T-helper 22 cell (primary cell): ENCODE results near the gene DGKB.

Experiments
- DNase-seq: peaks from one replicate; pipeline ENCODE4 v3.0.0-alpha.2; 2020; ENCODE audit warnings: low read depth

Gene DGKB

DNA sequence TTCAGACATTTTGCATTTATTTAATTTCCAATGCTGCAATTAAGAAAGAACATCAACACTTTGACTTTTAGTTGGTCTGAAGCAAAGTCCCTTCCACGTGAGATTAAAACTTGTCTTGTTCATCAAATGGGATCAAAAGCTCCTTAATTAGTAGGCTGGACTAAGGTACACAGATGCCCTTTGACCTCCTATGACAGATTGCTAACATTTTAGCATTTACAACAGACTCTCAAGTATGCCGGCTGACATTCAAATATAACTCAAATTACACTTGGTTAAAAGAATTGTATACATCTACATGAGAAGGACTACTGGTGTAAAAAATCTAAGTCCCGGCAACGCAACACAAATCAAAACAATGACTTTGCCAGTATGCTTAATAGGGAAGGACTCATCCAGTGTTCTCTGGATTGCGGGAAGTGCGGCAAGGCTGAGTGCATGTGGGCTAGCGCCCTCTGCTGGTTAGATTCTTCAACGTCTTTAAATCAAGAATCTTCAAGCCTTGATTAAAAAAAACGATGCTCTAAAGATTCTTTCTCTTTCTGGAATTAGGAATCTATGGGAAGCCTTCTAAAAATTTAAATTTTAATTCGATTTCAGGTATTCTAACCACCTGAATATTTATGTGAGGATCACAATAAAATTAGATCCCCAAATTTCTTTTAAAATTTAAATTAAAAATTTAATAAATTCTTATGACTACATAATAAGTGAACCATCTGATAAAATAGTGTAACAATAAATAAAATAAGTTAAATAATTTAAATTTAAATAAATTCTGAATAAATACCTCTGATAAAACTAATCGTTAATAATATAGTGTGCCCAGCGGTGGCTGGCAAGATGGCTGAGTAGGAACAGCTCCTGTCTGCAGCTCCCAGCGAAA is 444.7 kb downstream of the DGKB start:
- no peak for DNase-seq

GRCh38 chr7:14449291-14449690 is 453.3 kb downstream of the DGKB start:
- DNase-seq = no peak

GRCh38 chr7:14446829-14447228 is 455.7 kb downstream of the DGKB start:
- DNase-seq = no peak

GRCh38 chr7:14446219-14446618 is 456.3 kb downstream of the DGKB start:
- no peak for DNase-seq

DNA sequence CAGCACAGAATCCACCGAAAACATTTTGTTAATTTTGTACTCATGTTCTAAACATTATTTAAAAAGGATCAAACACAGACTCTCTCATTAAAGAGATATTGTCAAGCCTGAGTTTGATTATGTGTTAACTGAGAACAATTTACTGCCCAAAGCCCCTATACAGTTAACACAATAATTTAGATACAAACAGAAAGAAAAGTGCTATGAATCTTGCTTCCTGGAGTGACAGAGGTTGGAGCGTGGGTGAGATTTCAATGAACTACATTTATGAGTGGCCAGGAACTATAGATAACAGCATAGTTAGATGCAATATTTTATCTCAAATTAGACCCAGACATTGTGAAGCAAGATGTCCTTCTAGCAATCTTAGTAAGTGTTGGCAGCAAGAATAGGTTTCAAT is 464.2 kb downstream of the DGKB start:
- DNase-seq = no peak

GRCh38 chr7:14436878-14437277 is 465.7 kb downstream of the DGKB start:
- DNase-seq = no peak

GRCh38 chr7:14432924-14433323 is 469.6 kb downstream of the DGKB start:
- DNase-seq = no peak

- DNase-seq = no peak
Observed at GRCh38 chr7:14430926-14431325, 471.6 kb downstream of the DGKB start.

GRCh38 chr7:14425559-14425958 is 477.0 kb downstream of the DGKB start:
- DNase-seq = no peak

GRCh38 chr7:14424675-14425074 is 477.9 kb downstream of the DGKB start:
- DNase-seq = no peak

- DNase-seq = no peak
Observed at GRCh38 chr7:14420768-14421167, 481.8 kb downstream of the DGKB start.

GRCh38 chr7:14419531-14419930 is 483.0 kb downstream of the DGKB start:
- no peak for DNase-seq

GRCh38 chr7:14418633-14419032 is 483.9 kb downstream of the DGKB start:
- DNase-seq = no peak

- no peak for DNase-seq
Observed at GRCh38 chr7:14414274-14414986, 488.1 kb downstream of the DGKB start.

- no peak for DNase-seq
Observed at GRCh38 chr7:14407246-14408015, 495.1 kb downstream of the DGKB start.

GRCh38 chr7:14403587-14403986 is 499.0 kb downstream of the DGKB start:
- DNase-seq = no peak

- no peak for DNase-seq
Observed at GRCh38 chr7:14400271-14400670, 502.3 kb downstream of the DGKB start.

DNA sequence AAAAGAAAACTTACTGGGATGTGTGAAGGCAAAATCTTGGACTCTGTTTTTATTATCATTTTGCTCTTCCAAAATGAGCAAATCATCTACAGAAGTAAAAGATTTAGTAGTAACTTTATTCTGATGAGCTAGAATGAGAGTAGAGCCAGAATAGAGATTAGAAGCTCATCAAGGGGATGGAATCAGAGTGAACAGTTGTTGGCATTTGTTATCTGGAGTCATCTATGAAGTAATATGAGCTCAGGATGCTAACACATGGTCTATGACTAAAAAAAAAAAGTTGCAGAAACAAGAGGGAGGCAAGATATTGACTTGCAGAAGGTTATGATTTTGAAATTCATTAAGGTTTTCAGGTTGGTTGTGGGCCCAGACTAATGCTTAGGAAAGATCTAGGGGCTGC is 504.0 kb downstream of the DGKB start:
- no peak for DNase-seq

DNA sequence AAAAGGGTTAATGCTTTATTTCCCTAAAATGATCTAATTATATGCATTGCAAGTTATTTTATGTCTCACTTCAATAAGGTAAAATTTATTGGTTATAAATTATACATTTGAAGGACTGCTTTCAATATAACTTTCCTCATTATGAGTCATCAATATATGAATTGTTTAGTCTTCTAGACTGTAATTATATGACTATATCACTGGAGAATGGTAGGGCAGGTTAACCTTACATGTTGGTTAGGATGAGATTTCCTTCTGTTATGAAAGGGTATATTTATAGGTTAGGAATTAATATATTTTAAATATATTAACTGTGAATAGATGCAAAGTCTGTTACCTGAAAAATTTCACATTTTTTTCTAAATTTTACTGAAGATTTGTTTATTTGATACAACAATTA is 506.7 kb downstream of the DGKB start:
- no peak for DNase-seq

- DNase-seq = no peak
Observed at GRCh38 chr7:14394786-14395185, 507.8 kb downstream of the DGKB start.

- DNase-seq = no peak
Observed at GRCh38 chr7:14389595-14389994, 513.0 kb downstream of the DGKB start.

DNA sequence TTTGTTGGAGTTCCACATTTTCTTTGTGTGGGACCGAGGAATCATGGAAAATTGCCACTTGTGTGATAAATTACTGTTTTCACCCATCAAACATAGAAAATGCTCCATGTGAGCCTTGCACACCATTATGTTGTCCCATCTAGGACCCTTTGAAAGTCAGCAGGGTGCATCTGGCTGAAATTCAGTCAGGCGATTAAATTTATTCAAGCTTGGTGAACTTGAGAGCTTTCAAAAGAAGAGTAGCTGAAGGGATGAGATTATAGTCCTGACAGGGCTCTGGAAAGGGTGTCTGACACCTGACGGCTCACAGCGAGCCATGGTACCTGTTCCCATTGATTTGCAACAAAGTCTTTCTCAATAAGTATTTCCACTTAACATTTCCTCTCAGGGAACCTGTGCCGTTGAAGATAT is 513.4 kb downstream of the DGKB start:
- no peak for DNase-seq

GRCh38 chr7:14385074-14385473 is 517.5 kb downstream of the DGKB start:
- no peak for DNase-seq
